ENCODE data around the gene ZBTB21.

DNA sequence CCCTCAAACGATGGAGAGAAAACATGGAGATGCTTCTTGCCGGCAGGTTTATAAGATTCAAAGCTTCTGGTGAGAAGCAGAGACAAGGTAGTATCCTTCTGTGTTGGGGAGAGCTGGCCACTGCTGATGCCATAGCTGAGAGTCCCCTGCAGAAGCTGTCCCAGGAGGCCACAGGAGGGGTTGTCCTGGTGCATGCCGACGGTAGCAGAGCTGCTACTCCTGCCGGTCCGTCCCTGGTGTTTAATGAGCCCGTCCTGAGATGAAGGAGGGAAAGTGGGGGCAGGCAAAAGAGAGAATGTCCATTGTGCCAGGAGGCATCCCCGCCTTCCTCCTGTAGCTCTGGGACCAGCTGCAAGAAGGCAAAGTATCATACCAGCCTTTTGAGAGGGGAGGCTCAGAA lies 46.0 kb downstream of the ZBTB21 start:
- TF ChIP-seq, protein P1, sequence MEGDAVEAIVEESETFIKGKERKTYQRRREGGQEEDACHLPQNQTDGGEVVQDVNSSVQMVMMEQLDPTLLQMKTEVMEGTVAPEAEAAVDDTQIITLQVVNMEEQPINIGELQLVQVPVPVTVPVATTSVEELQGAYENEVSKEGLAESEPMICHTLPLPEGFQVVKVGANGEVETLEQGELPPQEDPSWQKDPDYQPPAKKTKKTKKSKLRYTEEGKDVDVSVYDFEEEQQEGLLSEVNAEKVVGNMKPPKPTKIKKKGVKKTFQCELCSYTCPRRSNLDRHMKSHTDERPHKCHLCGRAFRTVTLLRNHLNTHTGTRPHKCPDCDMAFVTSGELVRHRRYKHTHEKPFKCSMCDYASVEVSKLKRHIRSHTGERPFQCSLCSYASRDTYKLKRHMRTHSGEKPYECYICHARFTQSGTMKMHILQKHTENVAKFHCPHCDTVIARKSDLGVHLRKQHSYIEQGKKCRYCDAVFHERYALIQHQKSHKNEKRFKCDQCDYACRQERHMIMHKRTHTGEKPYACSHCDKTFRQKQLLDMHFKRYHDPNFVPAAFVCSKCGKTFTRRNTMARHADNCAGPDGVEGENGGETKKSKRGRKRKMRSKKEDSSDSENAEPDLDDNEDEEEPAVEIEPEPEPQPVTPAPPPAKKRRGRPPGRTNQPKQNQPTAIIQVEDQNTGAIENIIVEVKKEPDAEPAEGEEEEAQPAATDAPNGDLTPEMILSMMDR (IDR thresholded peaks at IDR 0.05; ENCODE audit: low read depth, low read length) = no peak
- TF ChIP-seq POLR2A (IDR thresholded peaks at IDR 0.05; ENCODE audit: extremely low read depth, insufficient read length) = no peak
- TF ChIP-seq, protein P2, sequence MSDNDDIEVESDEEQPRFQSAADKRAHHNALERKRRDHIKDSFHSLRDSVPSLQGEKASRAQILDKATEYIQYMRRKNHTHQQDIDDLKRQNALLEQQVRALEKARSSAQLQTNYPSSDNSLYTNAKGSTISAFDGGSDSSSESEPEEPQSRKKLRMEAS (IDR thresholded peaks at IDR 0.05; ENCODE audit: low read depth, low read length) = no peak
